HCT116 (cell line): Measurements from ENCODE around the gene KRT7. TPM values are rescaled to one million over a fixed set of nuclear protein-coding genes. Genes with fewer than 3 reads are reported as not detected.

Experiments
- ATAC-seq: fragments of 200-7000 bp; cut with Tn5 transposase; 2 replicates; pipeline ENCODE4 v1.9.1; 2020; ENCODE audit warnings: mild to moderate bottlenecking, moderate library complexity
- BruUV-seq: library from RNA; stranded (reverse); fragments of 400-500 nt; replicated peaks from 2 replicates; lab custom pipeline; 2021; lab: Mats Ljungman, UMichigan
- CTCF ChIA-PET: fragments of 300-600 bp; sonication (Branson Sonifier 250); formaldehyde crosslinking; loops from one replicate; lab custom pipeline; 2021; ENCODE audit warnings: antibody characterized with exemption; lab: Charles Lee
- POLR2A ChIA-PET: fragments of 300-600, 350-600 bp; sonication (Branson Sonifier 250); formaldehyde crosslinking; loops from one replicate; lab custom pipeline; 2021; ENCODE audit warnings: antibody characterized with exemption; lab: Charles Lee
- RAD21 ChIA-PET, 2 experiments: fragments of 300-600 bp; sonication (Branson Sonifier 250); formaldehyde crosslinking; loops; one replicate each; lab custom pipeline; 2023; ENCODE audit warnings: low total read pairs in 2 of 2; ENCODE audit not compliant: uncharacterized antibody in 2 of 2, unreplicated experiment in 2 of 2, low non-redundant PET in 1 of 2; lab: Charles Lee
- DNase-seq: peaks from one replicate; pipeline ENCODE4 v3.0.0-alpha.2; 2010; ENCODE audit warnings: low read depth, low spot score
- H2AFZ ChIP-seq: fragments of 200-600 bp; shearing (Covaris generic), sonication (generic); 2 replicates; pipeline ENCODE4 v1.6.1; 2017; ENCODE audit warnings: low read depth, mixed run types, mixed read lengths, antibody characterized with exemption, low read length; ENCODE audit not compliant: poor library complexity, severe bottlenecking
- H3K27ac ChIP-seq: 2 replicates; pipeline ENCODE4 v1.5.1; 2012; ENCODE audit warnings: low read depth, low read length
- H3K27me3 ChIP-seq: fragments of 200-600 bp; sonication (generic); 2 replicates; pipeline ENCODE4 v1.6.1; 2016; ENCODE audit warnings: mixed run types, low read length, mixed read lengths; ENCODE audit not compliant: insufficient read depth
- H3K36me3 ChIP-seq, 2 experiments: fragments of 200-500 bp in 1 of 2; fragments of 200-600 bp in 1 of 2; sonication (Bioruptor generic) in 1 of 2; sonication (generic) in 1 of 2; 2 replicates each; pipeline versions ENCODE4 v1.5.1 to v1.6.1; 2014 to 2016; ENCODE audit warnings: low read length in 2 of 2, inconsistent platforms in 1 of 2, mixed read lengths in 1 of 2, mixed run types in 1 of 2; ENCODE audit not compliant: insufficient read depth in 2 of 2, control insufficient read depth in 1 of 2
- H3K4me1 ChIP-seq, 2 experiments: fragments of 200-600 bp in 1 of 2; sonication (generic) in 1 of 2; 2 replicates each; pipeline versions ENCODE4 v1.5.1 to v1.6.1; 2012 to 2017; ENCODE audit warnings: low read length in 2 of 2, inconsistent platforms in 1 of 2, mild to moderate bottlenecking in 1 of 2, mixed read lengths in 1 of 2, mixed run types in 1 of 2, moderate library complexity in 1 of 2; ENCODE audit not compliant: insufficient read depth in 2 of 2, control insufficient read depth in 1 of 2
- H3K4me2 ChIP-seq: fragments of 200-600 bp; sonication (generic); 2 replicates; pipeline ENCODE4 v1.6.1; 2017; ENCODE audit warnings: mixed run types, low read length, mixed read lengths
- H3K4me3 ChIP-seq, 2 experiments: fragments of 200-600 bp in 1 of 2; sonication (generic) in 1 of 2; replicated peaks in 1 of 2; 2 replicates each; pipeline ENCODE4 v1.5.1; 2011 to 2016; ENCODE audit warnings: low read length in 2 of 2, control low read depth in 1 of 2, low read depth in 1 of 2, mild to moderate bottlenecking in 1 of 2, mixed read lengths in 1 of 2, mixed run types in 1 of 2
- H3K79me2 ChIP-seq: fragments of 200-600 bp; sonication (generic); 2 replicates; pipeline ENCODE4 v1.6.1; 2017; ENCODE audit warnings: mild to moderate bottlenecking, mixed run types, low read length, moderate library complexity, mixed read lengths; ENCODE audit not compliant: insufficient read depth
- H3K9ac ChIP-seq: fragments of 200-600 bp; sonication (generic); 2 replicates; pipeline ENCODE4 v1.6.1; 2016; ENCODE audit warnings: low read length, mixed read lengths
- H3K9me2 ChIP-seq: fragments of 200-600 bp; sonication (generic), shearing (Covaris generic); 2 replicates; pipeline ENCODE4 v1.6.1; 2017; ENCODE audit warnings: mixed run types, mild to moderate bottlenecking, moderate library complexity; ENCODE audit not compliant: insufficient read depth
- H3K9me3 ChIP-seq, 2 experiments: fragments of 200-500 bp in 1 of 2; fragments of 200-600 bp in 1 of 2; sonication (Bioruptor generic) in 1 of 2; sonication (generic) in 1 of 2; 2 replicates each; pipeline ENCODE4 v1.6.1; 2014 to 2017; ENCODE audit warnings: low read length in 2 of 2, mixed read lengths in 2 of 2, inconsistent platforms in 1 of 2, low read depth in 1 of 2, mild to moderate bottlenecking in 1 of 2, mixed run types in 1 of 2, moderate library complexity in 1 of 2; ENCODE audit not compliant: control insufficient read depth in 1 of 2, insufficient read depth in 1 of 2
- H4K20me1 ChIP-seq: fragments of 200-600 bp; sonication (generic), shearing (Covaris generic); 2 replicates; pipeline ENCODE4 v1.6.1; 2017; ENCODE audit warnings: mixed run types, mild to moderate bottlenecking, moderate library complexity; ENCODE audit not compliant: insufficient read depth
- CEBPB ChIP-seq: IDR thresholded peaks from 2 replicates; pipeline ENCODE4 v1.6.1; 2012; ENCODE audit warnings: low read depth
- EGR1 ChIP-seq: IDR thresholded peaks from 2 replicates; pipeline ENCODE4 v1.6.1; 2012; ENCODE audit warnings: low read depth
- EZH2 ChIP-seq: fragments of 200-600 bp; sonication (generic); IDR thresholded peaks from 2 replicates; pipeline ENCODE4 v1.6.1; 2017; ENCODE audit warnings: antibody characterized with exemption, mixed run types
- JUND ChIP-seq: IDR thresholded peaks from 2 replicates; pipeline ENCODE4 v1.6.1; 2012
- POLR2AphosphoS5 ChIP-seq: IDR thresholded peaks from 2 replicates; pipeline ENCODE4 v1.6.1; 2011; ENCODE audit warnings: mild to moderate bottlenecking, low read depth, low read length, moderate library complexity
- SP1 ChIP-seq: IDR thresholded peaks from 2 replicates; pipeline ENCODE4 v1.6.1; 2012; ENCODE audit warnings: low read depth
- SRF ChIP-seq: IDR thresholded peaks from 2 replicates; pipeline ENCODE4 v1.6.1; 2012; ENCODE audit warnings: low read depth
- intact Hi-C: fragments of 100-400 bp; cut with micrococcal nuclease; formaldehyde crosslinking; loops from 2 replicates; pipeline ENCODE4 v1.10.0; 2022
- total RNA-seq: library from RNA; stranded (reverse); gene quantifications from one replicate; pipeline ENCODE4 v1.2.1, GENCODE V29; 2021; ENCODE audit not compliant: unreplicated experiment
- TF ChIP-seq, protein P1 (sequence below), 3 experiments: fragments of 200-600 bp in 1 of 3; sonication (generic) in 1 of 3; IDR thresholded peaks in 2 of 3; conservative IDR thresholded peaks in 1 of 3; 2 replicates each; pipeline ENCODE4 v1.5.1; 2012 to 2017; ENCODE audit warnings: low read depth in 2 of 3, low read length in 2 of 3, antibody characterized with exemption in 1 of 3, borderline replicate concordance in 1 of 3, control low read depth in 1 of 3, mild to moderate bottlenecking in 1 of 3, mixed read lengths in 1 of 3, mixed run types in 1 of 3, moderate library complexity in 1 of 3; ENCODE audit not compliant: insufficient read depth in 1 of 3

KRT7 gene
- total RNA-seq, 1 experiment from 2014 or later: 72.6 TPM

- RAD21 ChIA-PET: interaction anchor here in 1 of 2 experiments (0.9 to 1.2 kb wide), 2 partner anchors 57 to 106 kb away, joined by 5 to 6 read pairs; no protein-coding TSS in a partner anchor
Measured at GRCh38 chr12:52221912-52222457, 11.1 kb upstream of the KRT7 start.

DNA sequence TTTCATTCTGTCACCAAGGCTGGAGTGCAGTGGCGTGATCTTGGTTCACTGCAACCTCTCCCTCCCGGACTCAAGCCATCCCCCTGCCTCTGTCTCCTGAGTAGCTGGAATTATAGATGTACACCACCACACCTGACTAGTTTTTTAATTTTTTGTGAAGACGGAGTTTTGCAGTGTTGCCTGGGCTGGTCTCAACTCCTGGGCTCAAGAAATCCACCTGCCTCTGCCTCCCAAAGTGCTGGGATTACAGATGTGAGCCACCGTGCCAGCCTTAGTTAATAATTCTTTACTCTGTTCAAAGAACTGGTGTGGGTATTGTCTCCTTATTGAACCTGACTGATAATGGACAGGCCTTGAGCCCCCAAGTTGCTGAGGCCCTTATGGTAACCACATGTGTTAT is 10.4 kb upstream of the KRT7 start:
- H3K36me3 ChIP-seq: no peaks in the 10 kb centered on the region
- H3K79me2 ChIP-seq: no peaks in the 10 kb centered on the region
- ATAC-seq (no peak), DNase-seq (no peak)
- BruUV-seq: no TSS peak
- H3K9me2 ChIP-seq: no peaks in the 10 kb centered on the region
- RAD21 ChIA-PET: no interaction called here
- no peak overlapping the region for H3K27ac ChIP-seq
- no peak overlapping the region for H3K9ac ChIP-seq
- peak overlapping the region; percentile 69; the same call in 1 of the 2 replicates for H3K4me2 ChIP-seq
- intact Hi-C loops: no loop called here
- no peaks in the 10 kb centered on the region for H4K20me1 ChIP-seq
- H2AFZ ChIP-seq: no peak overlapping the region
- H3K4me1 ChIP-seq: peaks cover 19 to 84% of the 10 kb centered on the region in 2 experiments
- H3K9me3 ChIP-seq: no peaks in the 10 kb centered on the region
- CTCF ChIA-PET: interaction anchor here (1.2 to 2.2 kb wide), 12 partner anchors 8 to 105 kb away, joined by 3 to 15 read pairs (median 6); no protein-coding TSS in a partner anchor
- POLR2A ChIA-PET: interaction anchor here (1.2 to 1.9 kb wide), 2 partner anchors 58 to 75 kb away, joined by 5 to 6 read pairs; no protein-coding TSS in a partner anchor
- H3K4me3 ChIP-seq: no peak overlapping the region
- TF ChIP-seq EGR1 (no peak), CEBPB (no peak), POLR2AphosphoS5 (no peak), EZH2 (no peak), SP1 (no peak), JUND (no peak), SRF (no peak)
- no peaks in the 10 kb centered on the region for H3K27me3 ChIP-seq

More at GRCh38 chr12:52221912-52222457, 11.1 kb upstream of the KRT7 start:
- Histone ChIP-seq H3K9me2 (no peaks in the 10 kb centered on the region), H3K27me3 (no peaks in the 10 kb centered on the region), H3K4me1 (peaks cover 26 to 86% of the 10 kb centered on the region in 2 experiments), H4K20me1 (no peaks in the 10 kb centered on the region), H3K4me3 (peak overlapping the region in 1 of 2 experiments; percentile 15; a peak in 1 of 4 replicates), H2AFZ (peak overlapping the region; percentile 79), H3K4me2 (peak overlapping the region; percentile 69)
- DNase-seq: peak; percentile 67
- POLR2A ChIA-PET: interaction anchor here (0.7 to 1.9 kb wide), 7 partner anchors 15 to 106 kb away, joined by 3 to 6 read pairs (median 3); no protein-coding TSS in a partner anchor
- TF ChIP-seq EZH2: no peak
- peak; percentile 57; the same call in 1 of the 2 replicates for TF ChIP-seq POLR2AphosphoS5
- TF ChIP-seq, protein P1, sequence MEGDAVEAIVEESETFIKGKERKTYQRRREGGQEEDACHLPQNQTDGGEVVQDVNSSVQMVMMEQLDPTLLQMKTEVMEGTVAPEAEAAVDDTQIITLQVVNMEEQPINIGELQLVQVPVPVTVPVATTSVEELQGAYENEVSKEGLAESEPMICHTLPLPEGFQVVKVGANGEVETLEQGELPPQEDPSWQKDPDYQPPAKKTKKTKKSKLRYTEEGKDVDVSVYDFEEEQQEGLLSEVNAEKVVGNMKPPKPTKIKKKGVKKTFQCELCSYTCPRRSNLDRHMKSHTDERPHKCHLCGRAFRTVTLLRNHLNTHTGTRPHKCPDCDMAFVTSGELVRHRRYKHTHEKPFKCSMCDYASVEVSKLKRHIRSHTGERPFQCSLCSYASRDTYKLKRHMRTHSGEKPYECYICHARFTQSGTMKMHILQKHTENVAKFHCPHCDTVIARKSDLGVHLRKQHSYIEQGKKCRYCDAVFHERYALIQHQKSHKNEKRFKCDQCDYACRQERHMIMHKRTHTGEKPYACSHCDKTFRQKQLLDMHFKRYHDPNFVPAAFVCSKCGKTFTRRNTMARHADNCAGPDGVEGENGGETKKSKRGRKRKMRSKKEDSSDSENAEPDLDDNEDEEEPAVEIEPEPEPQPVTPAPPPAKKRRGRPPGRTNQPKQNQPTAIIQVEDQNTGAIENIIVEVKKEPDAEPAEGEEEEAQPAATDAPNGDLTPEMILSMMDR (IDR thresholded peaks at IDR 0.05 in 2 of 3, conservative IDR thresholded peaks at IDR 0.05 in 1 of 3; ENCODE audit: borderline replicate concordance in 1 of 3, insufficient read depth in 1 of 3, low read depth in 2 of 3, low read length in 2 of 3): peak in 2 of 3 experiments; percentile 86 to 91; a peak in 4 of 6 replicates
- TF ChIP-seq, all 23 proteins: peak for 2
- peak overlapping the region; percentile 8; the same call in 1 of the 2 replicates for H3K9ac ChIP-seq
- intact Hi-C loops: no loop called here
- no peaks in the 10 kb centered on the region for H3K9me3 ChIP-seq
- no peak overlapping the region for H3K27ac ChIP-seq
- H3K36me3 ChIP-seq: no peaks in the 10 kb centered on the region
- ATAC-seq: peak; percentile 83
- CTCF ChIA-PET: interaction anchor here (0.7 to 3.2 kb wide), 26 partner anchors 9 to 759 kb away, joined by 3 to 35 read pairs (median 4); no protein-coding TSS in a partner anchor
- BruUV-seq: no TSS peak
- H3K79me2 ChIP-seq: no peaks in the 10 kb centered on the region
